HG03159 (cell line): ENCODE measurements around the gene TRERF1.

ENCODE experiments used
- ATAC-seq: cut with Tn5 transposase; IDR thresholded peaks from one replicate; pipeline ENCODE4 v1.9.1; 2021; ENCODE audit warnings: mild to moderate bottlenecking, moderate library complexity; ENCODE audit not compliant: unreplicated experiment

The TRERF1 gene

DNA sequence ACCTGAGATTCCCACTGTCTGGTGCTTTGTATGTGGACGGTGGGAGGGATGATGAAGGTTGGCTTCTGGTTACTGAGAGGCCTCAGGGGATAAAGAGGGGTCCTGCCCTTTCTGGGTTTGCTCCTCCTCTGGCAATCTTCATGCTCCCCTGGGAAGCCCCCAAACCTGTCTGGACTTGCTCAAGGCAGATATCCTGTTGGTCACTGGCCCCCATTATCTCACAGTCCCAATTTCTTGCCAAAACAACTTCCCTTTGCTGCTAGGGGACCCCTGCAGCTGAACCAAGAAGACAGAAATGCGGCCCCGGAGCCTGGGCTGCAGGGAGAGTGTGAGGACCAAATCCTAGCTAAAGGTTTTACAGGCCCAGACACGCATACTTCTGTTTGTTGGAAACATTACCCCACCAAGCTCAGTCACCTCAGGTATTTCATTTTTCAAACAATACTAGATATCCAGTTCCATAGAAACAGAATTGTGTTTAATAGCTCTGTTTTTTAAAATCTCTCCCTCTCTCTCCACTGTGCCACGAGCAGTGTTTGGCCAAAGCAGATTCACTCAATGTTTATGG, 170.7 kb downstream of the TRERF1 start:
- no peak for ATAC-seq

DNA sequence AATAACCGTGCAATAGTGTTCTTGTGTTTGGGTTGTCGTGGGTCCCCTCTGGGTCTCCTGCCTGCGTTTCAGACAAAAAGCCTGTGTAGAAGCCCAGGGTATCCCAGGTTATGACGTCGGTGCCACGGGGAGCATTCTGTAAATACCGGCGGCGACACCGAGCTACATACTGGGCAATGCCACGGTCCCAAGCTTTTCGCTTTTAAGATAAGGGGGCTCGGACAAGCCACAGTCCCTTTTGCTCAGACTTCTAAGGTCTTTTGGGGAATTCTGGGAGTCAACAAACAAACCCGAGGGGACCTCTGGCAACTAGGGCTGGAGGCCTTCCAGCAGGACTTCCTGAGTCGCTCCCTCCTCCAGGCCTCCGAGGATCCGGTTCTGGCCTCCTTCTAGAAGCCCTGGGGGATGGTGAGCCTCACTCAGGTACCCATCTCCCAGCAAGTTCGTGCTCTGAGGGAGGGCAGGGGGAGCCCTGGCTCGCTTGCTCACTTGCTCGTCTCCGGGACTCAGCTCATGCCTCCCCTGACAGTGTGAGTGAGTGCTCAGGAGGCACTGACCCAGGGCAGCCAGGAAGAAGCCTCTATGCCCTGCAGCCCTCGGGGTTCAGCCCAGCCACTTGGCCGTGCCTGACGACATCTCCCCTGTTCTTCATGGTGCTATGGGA, 171.6 kb downstream of the TRERF1 start:
- ATAC-seq: no peak

DNA sequence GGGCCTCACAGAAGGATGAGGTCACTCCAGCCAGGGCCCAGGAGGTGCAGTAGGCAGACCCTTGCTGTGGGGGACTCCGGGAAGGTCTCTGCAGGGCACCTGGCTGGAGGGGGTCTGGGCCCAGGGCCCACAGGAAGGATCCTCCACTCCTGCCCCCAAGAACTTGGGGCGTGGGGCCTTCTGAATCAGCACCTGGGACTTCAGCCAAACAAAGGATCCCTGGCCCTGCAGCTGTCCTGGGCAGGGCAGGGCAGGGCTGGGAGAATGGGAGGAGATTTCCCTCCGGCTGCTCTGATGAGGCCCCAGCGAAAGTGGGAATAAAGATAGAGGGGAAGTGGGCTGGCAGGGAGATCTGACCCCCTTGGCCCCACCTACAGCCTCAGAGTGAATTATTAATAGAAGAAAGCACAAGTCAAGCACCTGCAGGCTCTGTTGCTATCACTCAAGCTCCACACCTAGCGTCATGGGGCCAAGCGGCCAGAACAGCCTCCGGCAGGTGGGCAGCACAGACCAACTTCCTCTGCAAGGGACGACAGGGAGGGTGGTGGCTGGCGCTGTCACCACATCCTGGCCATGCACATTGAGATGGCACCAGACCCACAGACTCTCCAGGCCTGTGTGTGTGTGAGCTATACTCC, 172.5 kb downstream of the TRERF1 start:
- no peak for ATAC-seq

DNA sequence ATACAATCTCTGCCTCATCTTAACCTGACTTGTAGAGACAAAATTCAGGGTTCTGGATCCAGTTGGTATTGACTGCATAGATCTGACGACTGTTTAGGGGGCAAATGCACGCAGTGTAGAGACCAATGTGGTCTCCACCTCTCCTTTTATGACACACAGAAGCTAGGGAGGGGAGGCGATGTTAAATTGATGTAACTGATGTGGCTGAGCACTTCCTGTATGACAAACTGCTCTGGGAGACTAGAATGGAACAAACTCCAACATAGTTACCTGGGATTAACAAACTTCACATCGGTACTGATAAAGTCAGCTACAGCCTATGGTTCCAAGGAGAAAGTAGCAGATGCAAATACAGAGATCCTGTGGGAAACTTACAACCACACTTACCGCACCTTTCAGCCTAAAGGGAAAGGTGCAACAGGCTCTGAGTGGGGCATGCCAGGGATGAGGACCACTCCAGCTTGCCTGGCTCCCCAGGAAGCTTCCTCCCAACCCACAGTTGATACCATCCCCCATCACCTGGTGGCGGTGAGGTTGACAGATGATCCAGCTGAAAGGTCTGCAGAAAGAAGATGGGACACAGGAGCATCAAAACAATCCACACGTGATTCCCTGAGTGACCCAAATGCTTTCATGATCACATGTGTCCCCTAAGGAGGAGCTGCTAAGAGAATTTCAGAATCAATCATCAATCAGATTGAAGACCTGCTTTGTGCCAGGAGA, 173.4 kb downstream of the TRERF1 start:
- no peak for ATAC-seq

DNA sequence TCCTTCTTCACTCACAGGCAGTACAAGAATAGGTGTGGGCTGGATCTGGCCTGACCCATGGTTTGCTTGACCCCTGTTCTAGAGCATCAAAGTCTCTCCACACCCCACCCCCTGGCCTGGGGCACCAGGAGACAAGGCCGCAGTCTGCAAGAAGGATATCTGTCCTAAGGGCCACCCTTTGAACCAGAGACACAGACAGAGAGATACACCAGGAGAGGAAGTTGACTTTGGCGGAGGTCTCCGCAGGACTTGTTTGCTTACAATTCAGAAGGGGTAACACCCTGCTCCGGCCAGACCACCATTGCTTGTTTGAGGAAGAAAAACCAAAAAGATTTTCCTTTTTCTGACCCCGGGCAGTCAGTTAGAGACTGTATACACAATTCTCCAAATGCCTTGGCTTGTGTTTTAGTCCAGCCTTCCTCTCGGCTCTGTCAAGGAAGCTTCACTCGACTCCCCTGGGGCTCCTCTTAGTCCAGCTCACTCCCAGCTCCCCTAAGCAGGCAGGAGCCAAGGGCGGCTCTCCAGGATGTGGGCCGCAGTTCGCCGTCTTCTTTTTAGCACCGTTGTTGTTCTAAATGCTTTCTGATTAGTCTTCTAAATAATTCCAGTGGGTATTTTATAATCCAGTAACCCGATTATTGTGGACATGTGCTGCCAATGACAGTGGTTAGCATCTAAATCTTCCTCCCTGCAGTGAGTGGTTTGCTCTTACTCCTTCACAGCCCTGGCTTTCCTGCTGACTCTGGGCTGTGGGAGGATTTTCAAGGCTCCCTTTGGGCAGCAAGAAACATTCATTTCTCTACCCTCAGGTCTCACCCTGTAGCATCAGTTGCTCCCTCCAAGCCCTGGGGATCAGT, 175.5 kb downstream of the TRERF1 start:
- no peak for ATAC-seq

- no peak for ATAC-seq
Observed at GRCh38 chr6:42275376-42276033, 176.2 kb downstream of the TRERF1 start.

- ATAC-seq: no peak
Observed at GRCh38 chr6:42274898-42275297, 176.8 kb downstream of the TRERF1 start.

DNA sequence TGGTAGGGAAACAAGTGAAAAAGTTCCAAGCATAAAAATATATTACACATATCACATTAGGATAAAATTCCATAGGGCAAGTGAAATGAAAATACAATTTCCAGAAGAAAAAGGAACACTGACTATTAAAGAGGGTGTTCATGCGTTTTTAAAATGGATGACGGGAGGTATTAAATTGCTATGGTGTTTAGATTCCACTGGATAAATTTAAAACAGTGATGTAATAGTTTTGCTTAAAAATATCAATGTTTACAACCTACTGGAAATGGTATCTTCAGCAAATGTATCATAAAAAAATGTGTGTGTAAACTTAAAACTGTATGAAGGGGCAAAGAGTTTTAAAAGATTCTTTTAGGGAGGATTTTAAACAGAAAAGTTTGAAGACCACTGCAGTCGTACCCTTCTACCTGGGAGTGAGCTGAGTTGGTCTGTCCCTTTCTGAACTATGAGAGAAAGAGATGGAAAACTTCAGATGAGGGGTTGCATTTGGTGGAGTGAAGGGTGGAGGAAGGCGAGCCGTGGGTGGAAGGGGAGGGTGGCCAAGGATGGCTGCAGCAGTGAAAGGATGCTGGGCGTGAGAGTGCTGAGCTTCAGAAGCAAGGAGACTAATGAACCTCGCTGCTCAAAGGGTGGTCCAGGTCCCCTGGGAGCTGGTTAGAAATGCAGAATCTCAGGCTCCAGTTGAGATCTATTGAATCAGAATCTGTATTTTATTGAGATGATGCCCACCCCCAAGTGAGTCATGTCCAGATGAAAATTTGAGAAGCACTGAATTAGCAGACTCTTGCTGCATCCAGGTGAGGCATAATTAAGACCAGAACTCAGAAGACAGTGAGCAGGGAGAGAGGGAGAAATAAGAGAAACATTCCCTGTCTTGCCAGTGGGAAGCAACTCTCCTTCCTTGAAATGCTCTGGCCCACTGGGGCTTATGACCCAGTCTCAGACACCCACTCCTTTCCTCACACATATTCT, 179.6 kb downstream of the TRERF1 start:
- ATAC-seq: no peak

DNA sequence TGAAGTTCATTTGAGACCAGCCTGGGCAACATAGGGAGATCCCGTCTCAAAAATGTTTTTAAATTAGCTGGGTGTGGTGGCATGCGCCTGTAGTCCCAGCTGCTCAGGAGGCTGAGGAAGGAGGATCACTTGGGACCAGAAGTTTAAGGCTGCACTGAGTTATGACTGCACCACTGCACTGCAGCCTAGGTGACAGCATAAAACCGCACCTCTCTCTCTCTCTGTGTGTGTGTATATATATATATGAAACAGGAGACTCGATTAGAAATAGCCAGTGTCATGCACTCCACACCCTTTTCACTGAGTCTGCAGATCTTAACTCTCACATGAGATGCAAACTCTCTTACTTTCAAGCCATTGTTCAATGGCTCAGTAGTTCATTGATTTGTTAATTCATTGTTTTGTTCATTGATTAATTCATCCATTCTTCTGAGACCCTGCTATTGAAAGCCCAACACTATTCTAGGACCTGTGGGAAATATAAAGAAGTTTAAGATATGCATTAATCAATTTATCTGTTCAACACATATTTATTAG, 181.7 kb downstream of the TRERF1 start:
- peak; percentile 38 for ATAC-seq

DNA sequence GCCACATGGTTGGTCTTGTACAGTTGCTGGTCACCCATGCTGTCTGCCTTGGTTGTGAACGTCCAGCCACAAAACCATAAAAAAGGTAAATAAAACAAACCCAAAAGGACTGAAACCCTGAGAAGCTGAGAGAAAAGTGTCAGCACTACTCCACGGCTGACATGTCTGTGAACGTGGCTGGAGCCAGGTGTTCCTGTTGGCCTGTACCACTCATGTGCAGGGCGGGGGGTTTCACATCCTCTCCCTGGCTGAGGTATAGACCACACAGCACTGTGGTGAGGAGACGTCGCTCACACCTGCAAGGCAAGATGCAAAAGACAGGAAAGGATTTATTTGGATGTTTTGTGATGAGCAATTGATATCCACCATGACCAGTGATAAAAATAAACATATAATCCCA, 182.2 kb downstream of the TRERF1 start:
- ATAC-seq: peak; percentile 92

GRCh38 chr6:42268835-42269204, 182.9 kb downstream of the TRERF1 start:
- ATAC-seq: no peak

DNA sequence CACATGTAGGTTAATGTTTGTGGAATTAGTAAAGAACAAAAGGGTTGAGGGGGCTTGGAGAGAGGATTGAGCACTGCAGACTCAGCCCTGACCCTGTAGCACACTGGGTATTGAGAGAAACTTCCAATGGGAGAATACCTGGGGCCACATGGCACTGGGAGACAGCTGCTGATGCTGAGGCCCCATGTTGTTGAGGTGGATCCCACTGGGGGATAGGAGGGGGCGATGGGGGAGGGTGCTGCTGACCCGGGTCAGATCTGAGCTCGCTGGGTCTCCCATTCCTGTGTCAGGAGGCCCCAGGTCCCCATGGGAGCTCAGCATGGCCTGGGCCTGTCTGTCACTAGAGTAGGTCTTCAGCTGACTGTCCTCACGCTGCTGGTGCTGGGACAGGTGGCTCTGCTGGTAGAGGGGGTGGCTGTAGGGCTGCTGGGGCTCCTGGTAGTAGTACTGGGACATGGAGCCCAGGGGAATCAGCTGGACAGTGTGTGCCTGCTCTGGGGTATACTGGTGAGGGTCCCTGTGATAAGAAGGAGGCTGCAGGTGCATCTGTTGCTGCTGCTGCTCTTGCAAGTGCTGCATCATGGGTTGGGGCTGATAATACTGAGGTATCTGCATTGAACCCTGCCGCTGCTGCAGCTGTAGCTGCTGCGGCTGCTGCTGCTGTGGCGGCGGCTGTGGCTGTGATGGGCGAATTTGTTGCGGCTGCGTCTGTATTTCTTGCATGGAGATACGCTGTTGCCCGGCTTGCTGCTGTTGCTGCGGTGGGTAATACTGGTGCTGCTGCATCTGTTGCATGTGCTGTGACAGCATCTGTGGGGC, 183.5 kb downstream of the TRERF1 start:
- ATAC-seq: no peak

GRCh38 chr6:42266538-42266937, 185.2 kb downstream of the TRERF1 start:
- ATAC-seq: no peak

DNA sequence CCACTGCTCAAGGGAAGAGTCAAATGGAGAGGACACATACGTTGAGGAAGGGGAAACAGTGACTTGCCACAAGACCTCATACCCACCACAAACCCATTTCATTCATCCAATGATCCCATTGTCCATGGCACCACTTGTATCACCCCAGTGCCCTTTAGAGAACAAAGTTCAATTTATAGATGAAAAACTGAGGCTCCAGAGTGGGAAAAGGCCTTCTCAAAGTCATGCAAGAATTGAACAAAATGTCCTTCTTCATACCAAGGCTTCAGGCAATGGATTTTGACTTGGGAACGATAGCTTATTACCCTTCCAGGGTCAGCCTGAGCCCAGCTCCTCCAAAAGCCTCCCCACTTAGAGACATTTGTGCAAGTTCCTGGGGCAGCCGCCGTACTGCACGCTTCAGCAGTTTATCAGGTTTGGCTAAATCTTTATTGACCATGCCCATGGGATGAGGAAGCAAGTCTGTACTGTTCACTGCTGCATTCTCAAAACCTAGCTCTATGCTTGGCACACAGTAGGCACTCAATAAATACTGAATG, 186.8 kb downstream of the TRERF1 start:
- ATAC-seq: no peak

GRCh38 chr6:42264162-42264851, 187.4 kb downstream of the TRERF1 start:
- ATAC-seq: no peak

DNA sequence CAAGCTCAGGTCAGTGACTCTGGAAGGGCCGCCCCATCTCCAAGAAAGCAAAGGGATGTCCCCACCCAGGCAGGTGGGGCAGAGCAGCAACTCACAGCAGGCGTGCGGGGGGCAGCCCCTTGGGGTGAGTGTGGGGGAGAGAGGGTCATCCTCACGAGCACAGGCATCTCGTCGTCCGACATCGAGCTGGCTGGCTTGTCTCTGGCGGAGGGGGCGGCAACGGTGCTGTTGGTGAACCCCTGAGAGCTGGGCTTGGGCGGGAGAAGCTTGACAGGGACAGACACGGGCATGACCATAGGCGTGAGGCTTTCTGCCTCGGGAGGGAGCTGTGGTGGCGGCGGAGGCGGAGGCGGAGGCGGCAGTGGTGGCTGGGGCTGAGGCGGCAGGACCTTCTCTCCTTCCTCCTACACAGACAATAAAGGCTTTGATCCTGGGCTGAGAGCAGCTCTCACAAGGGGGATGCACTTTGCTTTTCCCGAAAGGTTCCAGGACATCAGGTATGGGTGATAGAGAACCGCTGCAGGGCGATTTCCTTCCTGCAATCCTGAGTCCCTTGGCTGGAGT, 188.5 kb downstream of the TRERF1 start:
- ATAC-seq: no peak

DNA sequence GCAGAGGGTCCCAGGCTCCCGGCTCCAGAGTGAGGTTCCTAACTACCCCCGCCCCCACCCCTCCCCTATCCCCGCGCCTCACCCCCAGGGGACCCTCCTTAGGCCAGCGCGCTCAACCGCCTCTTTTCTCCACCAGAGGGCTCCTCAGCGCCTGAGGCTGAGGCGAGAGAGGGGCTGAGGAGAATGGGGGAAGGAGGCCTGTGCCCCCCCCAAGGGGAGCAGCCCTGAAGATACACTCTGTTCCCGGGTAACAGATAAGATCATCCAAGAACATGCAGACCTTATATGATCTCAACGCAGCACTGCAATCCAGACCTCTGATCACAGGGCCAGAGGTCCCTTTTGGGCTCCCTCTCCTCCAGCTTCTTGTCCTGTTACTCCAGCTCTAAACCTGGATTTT, 190.8 kb downstream of the TRERF1 start:
- ATAC-seq: no peak
